NB4 (cell line): ENCODE results near the gene SLC24A2.

Experiments used
- MYC ChIP-seq: IDR thresholded peaks from 2 replicates; pipeline ENCODE4 v1.6.1; 2011; ENCODE audit warnings: low read depth, low read length
- POLR2A ChIP-seq: IDR thresholded peaks from 2 replicates; pipeline ENCODE4 v1.6.1; 2011; ENCODE audit warnings: mild to moderate bottlenecking; ENCODE audit not compliant: insufficient read length; ENCODE audit errors: extremely low read depth
- TF ChIP-seq, protein P1 (sequence below): IDR thresholded peaks from one replicate; pipeline ENCODE4 v1.5.1; 2012; ENCODE audit warnings: low read depth, low read length

DNA sequence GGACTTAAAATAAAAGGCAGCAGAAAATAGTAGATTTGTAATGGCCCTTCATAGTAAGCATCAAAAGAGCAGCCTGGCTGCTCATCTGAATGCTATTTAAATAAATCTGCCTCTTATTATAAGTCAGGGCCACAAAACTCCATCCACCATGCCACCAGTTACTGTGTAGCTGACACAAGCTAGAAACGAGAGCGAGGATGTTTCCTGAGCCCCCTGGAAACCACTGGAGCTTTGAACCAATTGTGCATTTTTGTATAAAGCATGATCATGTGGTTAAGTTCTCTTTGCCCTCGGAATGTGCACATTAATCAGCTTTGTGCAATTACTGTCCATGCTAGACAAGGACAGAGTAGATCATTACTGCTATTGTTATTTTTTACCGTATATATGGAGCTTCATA is 17.4 kb downstream of the SLC24A2 start:
- TF ChIP-seq, protein P1, sequence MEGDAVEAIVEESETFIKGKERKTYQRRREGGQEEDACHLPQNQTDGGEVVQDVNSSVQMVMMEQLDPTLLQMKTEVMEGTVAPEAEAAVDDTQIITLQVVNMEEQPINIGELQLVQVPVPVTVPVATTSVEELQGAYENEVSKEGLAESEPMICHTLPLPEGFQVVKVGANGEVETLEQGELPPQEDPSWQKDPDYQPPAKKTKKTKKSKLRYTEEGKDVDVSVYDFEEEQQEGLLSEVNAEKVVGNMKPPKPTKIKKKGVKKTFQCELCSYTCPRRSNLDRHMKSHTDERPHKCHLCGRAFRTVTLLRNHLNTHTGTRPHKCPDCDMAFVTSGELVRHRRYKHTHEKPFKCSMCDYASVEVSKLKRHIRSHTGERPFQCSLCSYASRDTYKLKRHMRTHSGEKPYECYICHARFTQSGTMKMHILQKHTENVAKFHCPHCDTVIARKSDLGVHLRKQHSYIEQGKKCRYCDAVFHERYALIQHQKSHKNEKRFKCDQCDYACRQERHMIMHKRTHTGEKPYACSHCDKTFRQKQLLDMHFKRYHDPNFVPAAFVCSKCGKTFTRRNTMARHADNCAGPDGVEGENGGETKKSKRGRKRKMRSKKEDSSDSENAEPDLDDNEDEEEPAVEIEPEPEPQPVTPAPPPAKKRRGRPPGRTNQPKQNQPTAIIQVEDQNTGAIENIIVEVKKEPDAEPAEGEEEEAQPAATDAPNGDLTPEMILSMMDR = no peak
- TF ChIP-seq POLR2A (no peak), MYC (no peak)
